Cortex of kidney (tissue), 1 donor: ENCODE data around the gene TREML4.

ENCODE experiments used
- DNase-seq: peaks from one replicate; lab custom pipeline; 2025; lab: John Stamatoyannopoulos, UW

TREML4 gene

DNA sequence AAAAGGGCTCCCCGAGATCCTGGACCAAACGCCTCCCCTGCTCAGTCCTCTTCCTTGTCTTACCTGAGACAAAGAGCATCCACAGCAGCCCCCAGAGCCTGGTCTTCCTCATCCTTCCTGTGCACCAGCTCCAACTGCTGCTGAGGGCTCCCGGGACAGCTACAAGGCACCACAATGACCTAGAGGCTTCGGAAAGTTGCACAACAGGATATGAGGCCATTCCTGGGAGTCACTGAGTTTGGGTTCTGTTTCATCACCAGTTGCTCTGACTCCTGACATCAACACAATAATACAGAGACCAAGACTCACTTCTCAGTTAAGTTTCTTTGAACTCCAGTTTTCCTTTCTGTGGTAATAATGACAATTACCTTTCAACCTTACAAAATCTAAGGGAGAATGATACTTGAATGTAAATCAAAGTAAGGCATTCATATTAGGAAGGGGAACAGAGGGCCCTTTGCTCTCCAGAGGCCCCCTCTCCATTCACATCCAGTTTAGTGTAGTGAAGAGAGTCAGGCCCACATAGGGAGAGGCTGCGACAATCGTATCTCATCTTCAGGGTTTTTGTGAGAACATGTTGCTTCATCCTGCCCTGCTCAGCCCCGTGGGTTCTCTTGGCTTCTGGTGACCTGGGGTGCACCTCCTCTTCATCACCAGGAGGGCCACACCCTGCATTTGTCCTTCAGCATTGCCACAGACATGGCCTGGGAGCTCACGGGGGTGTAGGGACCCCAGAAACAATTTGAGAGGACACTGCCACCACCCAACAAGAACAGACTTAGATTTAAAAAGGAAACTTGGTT is 58.6 kb downstream of the TREML4 start, which contains the start of gene TREM1:
Gene TREM1 (minus strand): TSS at position 139 of the 803 bp plus-strand sequence. CDS start 27 bp downstream, at position 112.
- DNase-seq = no peak

DNA sequence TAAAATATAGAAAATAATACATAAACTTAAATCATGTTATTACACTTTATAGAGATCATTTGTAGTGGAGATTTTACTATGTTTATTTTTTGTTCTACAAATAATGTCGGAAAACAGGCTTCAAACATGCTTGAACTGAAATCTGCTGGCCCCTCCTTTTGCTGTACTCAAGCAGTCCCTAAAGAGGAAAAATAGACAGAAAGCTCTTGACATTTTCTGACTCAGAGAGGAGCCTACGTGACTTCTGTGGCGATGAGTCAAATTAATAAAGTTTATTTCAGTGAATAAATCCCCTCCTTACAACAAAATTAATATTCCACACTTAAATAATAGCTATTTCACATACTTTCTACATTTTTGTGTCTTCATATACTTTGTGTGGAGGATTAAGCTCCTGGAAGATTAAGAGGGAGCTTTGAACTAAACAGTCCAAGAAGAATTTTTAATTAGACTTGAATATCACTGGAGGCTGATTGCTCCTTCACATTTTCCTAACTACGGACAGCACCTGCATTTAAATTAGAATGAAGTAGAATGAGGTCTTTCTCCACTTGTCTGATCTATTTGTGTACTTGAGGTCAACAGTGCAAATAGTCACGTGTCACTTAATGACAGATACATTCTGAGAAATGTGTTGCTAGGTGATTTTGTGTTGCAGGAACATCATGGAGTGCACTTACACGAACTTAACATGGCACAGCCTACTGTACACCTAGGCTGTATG is 60.0 kb downstream of the TREML4 start:
- DNase-seq = no peak
